Fibroblast of lung (primary cell): ENCODE measurements around the gene HOOK1.

Source experiments
- CTCF ChIP-seq, 2 donors: IDR thresholded peaks in 1 of 2; conservative IDR thresholded peaks in 1 of 2; 1 replicate in 1 of 2; 2 replicates in 1 of 2; pipeline ENCODE4 v1.5.1; 2011 to 2012; ENCODE audit warnings: low read length in 2 of 2, control low read depth in 1 of 2, inconsistent platforms in 1 of 2, low read depth in 1 of 2, mild to moderate bottlenecking in 1 of 2
- EZH2 ChIP-seq: IDR thresholded peaks from 2 replicates; pipeline ENCODE4 v1.5.1; 2012; ENCODE audit warnings: low read length, control low read depth, mild to moderate bottlenecking; ENCODE audit errors: missing control alignments

- TF ChIP-seq EZH2 (no peak), CTCF (conservative IDR thresholded peaks at IDR 0.05 in 1 of 2, IDR thresholded peaks at IDR 0.05 in 1 of 2; ENCODE audit: low read depth in 1 of 2, low read length in 2 of 2) (no peak)
Measured at GRCh38 chr1:59798600-59798999, 16.1 kb upstream of the HOOK1 start.
